ENCODE measurements around the gene NAGPA. TPM values are rescaled to one million over a fixed set of nuclear protein-coding genes. Genes with fewer than 3 reads are reported as not detected.

NAGPA gene
- total and polyA plus RNA-seq, 3 experiments from 2014 or later = 18.8 to 33.3 (median 19.0) TPM

DNA sequence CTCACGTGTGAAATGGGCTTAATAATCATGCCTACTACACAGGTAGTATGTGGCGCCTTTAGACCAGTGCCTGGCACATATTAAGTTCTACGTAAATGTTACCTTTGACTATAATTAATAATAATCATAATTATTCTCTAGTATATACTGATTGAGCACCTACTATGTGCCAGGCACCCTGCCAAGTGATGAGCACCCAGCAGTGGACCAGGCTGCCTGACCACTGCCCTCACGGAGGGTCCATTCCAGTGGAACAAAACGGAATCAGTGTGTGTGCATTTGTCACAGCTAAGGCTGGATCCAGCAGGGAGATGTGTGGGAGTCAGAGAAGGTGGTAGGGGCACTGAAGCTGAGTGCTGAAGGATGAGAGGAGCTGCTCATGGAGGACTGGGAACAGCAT, 45.1 kb downstream of the NAGPA start:
- Mint-ChIP-seq H3K27me3 (peaks cover 32 to 43% of the 10 kb centered on the region in 2 donors), H3K4me1 (peaks cover 0 to 6% (median 0%) of the 10 kb centered on the region in 3 donors), H3K27ac (no peak overlapping the region), H3K36me3 (no peaks in the 10 kb centered on the region), H3K4me3 (no peak overlapping the region), H3K9me3 (peaks cover 0 to 6% (median 0%) of the 10 kb centered on the region in 5 donors)
- Histone ChIP-seq H3K27me3 (ENCODE audit: insufficient read depth, low read length, poor library complexity, severe bottlenecking) (peaks cover 3% of the 10 kb centered on the region), H3K36me3 (ENCODE audit: insufficient read depth, low read length) (no peaks in the 10 kb centered on the region), H3K4me3 (ENCODE audit: low read length) (no peak overlapping the region), H3K9me3 (ENCODE audit: low read length) (no peaks in the 10 kb centered on the region), H3K4me1 (ENCODE audit: insufficient read depth, low read length) (no peaks in the 10 kb centered on the region), H3K27ac (ENCODE audit: low read depth, low read length) (no peak overlapping the region)
- DNase-seq = no peak
- CTCF ChIA-PET = no interaction called here
- POLR2A ChIA-PET = no interaction called here

DNA sequence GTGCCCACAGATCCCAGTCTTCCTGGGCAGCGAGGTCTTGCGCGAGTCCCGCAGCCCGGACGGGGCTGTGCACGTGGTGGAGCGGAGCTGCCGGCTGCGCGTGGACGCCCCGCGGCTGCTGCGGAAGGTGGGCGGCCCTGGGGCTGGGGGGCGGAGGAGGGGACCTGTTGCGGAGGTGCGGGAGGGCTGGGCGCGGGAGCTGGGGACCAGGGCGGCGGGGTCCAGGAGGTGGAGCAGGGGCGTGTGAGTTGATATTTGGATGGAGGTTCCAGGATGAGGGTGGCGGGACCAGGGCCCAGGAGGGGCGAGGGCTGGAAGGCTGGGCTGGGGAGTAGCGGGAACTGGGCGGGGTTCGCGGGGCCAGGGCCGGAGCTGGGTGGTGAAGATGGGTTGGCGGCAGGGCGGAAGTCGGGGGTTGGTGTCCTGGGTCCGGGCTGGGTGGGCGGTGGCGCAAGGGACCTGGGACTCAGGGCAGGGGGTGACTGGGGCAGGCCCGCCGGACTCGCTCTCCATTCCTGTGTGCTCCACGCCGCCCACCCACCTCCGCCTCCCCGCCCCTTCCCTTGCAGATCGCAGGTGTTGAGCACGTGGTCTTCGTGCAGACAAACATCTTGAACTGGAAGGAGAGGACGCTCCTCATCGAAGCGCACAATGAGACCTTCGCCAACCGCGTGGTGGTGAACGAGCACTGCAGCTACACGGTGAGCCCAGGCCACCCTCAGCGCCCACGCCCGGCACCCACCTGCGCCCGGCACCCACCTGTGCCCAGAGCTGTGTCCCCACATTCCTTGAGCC, 46.0 kb downstream of the NAGPA start:
- H3K4me1 Mint-ChIP-seq = peaks cover 0 to 6% (median 0%) of the 10 kb centered on the region in 3 donors
- peaks cover 32 to 41% of the 10 kb centered on the region in 2 donors for H3K27me3 Mint-ChIP-seq
- POLR2A ChIA-PET = no interaction called here
- no peaks in the 10 kb centered on the region for H3K36me3 Mint-ChIP-seq
- Histone ChIP-seq H3K27ac (ENCODE audit: low read depth, low read length) (no peak overlapping the region), H3K9me3 (ENCODE audit: low read length) (no peaks in the 10 kb centered on the region), H3K36me3 (ENCODE audit: insufficient read depth, low read length) (no peaks in the 10 kb centered on the region), H3K4me3 (ENCODE audit: low read length) (no peak overlapping the region), H3K4me1 (ENCODE audit: insufficient read depth, low read length) (no peaks in the 10 kb centered on the region), H3K27me3 (ENCODE audit: insufficient read depth, low read length, poor library complexity, severe bottlenecking) (peaks cover 3% of the 10 kb centered on the region)
- CTCF ChIA-PET = no interaction called here
- H3K4me3 Mint-ChIP-seq = peak overlapping the region in 1 of 7 donors; percentile 19
- peaks cover 0 to 6% (median 0%) of the 10 kb centered on the region in 5 donors for H3K9me3 Mint-ChIP-seq
- no peak overlapping the region for H3K27ac Mint-ChIP-seq
- DNase-seq = no peak

DNA sequence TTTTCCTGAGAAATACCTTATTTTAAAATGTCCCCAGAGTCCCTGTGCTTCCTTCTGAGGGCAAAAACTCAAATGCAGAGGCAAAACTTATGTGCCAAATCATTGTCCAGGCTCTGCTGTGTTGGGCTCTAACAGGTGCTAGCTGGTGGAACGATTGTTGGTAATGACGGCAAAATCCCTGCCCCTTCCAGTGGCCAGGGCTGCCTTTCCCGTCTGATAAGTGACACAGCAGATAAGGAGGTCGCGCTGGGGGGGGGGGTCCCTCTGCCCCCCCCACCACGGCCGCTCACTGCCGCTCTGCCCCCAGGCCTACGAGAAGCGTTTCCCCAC, 46.5 kb downstream of the NAGPA start:
- Histone ChIP-seq H3K27ac (ENCODE audit: low read depth, low read length) (no peak overlapping the region), H3K4me3 (ENCODE audit: low read length) (no peak overlapping the region), H3K36me3 (ENCODE audit: insufficient read depth, low read length) (no peaks in the 10 kb centered on the region), H3K9me3 (ENCODE audit: low read length) (no peaks in the 10 kb centered on the region), H3K4me1 (ENCODE audit: insufficient read depth, low read length) (no peaks in the 10 kb centered on the region), H3K27me3 (ENCODE audit: insufficient read depth, low read length, poor library complexity, severe bottlenecking) (peaks cover 3% of the 10 kb centered on the region)
- Mint-ChIP-seq H3K27me3 (peaks cover 29 to 42% of the 10 kb centered on the region in 2 donors), H3K27ac (no peak overlapping the region), H3K4me1 (peaks cover 0 to 6% (median 0%) of the 10 kb centered on the region in 3 donors), H3K4me3 (no peak overlapping the region), H3K9me3 (peaks cover 0 to 6% (median 0%) of the 10 kb centered on the region in 5 donors), H3K36me3 (no peaks in the 10 kb centered on the region)
- ChIA-PET CTCF (no interaction called here), POLR2A (no interaction called here)
- DNase-seq = no peak

DNA sequence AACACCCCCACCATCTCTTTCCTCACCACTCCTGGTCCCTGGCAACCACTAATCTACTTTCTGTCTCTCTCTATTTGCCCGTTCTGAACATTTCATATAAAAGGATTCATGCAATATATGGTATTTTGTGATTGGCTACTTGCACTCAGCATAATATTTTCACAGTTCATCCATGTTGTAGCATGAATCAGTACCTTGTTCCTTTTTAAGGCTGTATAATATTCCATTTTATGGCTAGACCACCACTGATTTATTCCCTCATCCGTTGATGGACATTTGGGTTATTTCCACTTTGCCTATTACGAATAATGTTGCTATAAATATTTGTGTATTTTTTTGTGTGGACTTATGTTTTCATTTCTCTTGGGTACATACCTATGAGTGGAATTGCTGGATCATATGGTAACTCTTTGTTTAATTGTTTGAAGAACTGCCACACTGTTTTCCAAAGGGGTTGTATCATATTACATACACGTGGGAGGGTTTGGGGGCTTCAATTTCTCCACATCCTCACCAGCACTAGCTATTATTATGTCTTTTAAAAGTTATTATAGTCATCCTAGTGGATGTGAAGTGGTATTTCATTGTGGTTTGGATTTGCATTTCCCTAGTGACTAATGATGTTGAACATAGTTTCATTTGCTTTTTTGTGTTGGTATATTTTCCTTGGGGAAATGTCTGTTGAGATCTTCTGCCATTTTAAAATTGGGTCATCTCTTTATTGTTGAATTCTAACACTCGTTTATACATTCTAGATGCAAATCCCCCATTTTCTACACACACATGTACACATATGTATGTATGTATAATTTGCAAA, 49.4 kb downstream of the NAGPA start:
- Mint-ChIP-seq H3K4me1 (peaks cover 0 to 6% (median 0%) of the 10 kb centered on the region in 3 donors), H3K27ac (no peak overlapping the region), H3K9me3 (peaks cover 0 to 6% (median 0%) of the 10 kb centered on the region in 5 donors), H3K4me3 (no peak overlapping the region), H3K27me3 (peaks cover 25 to 46% of the 10 kb centered on the region in 2 donors), H3K36me3 (no peaks in the 10 kb centered on the region)
- no peaks in the 10 kb centered on the region for H3K36me3 ChIP-seq (ENCODE audit: insufficient read depth, low read length)
- no peak for DNase-seq
- no peak overlapping the region for H3K27ac ChIP-seq (ENCODE audit: low read depth, low read length)
- POLR2A ChIA-PET = no interaction called here
- no peak overlapping the region for H3K4me3 ChIP-seq (ENCODE audit: low read length)
- no peaks in the 10 kb centered on the region for H3K4me1 ChIP-seq (ENCODE audit: insufficient read depth, low read length)
- H3K27me3 ChIP-seq (ENCODE audit: insufficient read depth, low read length, poor library complexity, severe bottlenecking) = no peaks in the 10 kb centered on the region
- H3K9me3 ChIP-seq (ENCODE audit: low read length) = no peaks in the 10 kb centered on the region
- CTCF ChIA-PET = no interaction called here

DNA sequence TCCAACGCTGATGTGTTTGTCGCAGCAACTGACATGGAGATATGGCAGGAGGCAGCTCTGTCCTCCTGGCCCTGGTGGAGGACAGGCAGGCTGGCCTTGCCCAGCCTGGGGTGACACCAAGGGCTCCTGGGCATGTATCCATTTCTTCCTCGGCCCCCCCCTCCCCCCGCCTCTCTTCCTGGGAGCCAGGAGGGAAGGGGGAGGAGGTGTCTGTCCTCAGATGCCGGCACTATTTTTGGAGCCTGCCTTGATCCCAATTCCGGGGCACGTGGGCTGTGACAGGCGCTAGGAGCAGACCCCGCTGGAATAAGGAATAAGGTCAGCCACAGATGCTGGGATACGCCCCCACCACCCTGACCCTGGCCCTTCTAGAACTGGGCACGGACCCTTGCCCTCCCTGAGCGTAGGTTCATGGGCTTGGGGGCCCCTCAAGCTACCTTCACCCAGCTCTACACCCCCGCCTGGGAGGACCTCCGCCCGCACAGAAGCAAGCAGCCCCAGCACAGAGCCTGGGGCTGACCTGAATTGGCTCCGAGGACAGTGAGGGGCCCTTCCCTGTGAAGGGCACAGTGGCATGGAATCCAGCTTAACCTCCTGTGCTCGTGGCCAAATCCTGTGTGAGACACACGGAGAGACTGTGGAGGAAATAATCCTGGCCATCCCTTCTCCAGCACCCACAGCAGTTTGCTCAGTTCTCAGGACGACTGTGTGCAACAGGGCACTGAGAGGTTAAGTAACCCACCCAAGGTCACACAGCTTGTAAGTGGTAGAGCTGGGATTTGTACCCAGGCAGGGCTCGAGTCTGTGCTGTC, 51.5 kb downstream of the NAGPA start:
- Histone ChIP-seq H3K9me3 (ENCODE audit: low read length) (no peaks in the 10 kb centered on the region), H3K4me1 (ENCODE audit: insufficient read depth, low read length) (no peaks in the 10 kb centered on the region), H3K36me3 (ENCODE audit: insufficient read depth, low read length) (no peaks in the 10 kb centered on the region), H3K27me3 (ENCODE audit: insufficient read depth, low read length, poor library complexity, severe bottlenecking) (no peaks in the 10 kb centered on the region), H3K4me3 (ENCODE audit: low read length) (no peak overlapping the region), H3K27ac (ENCODE audit: low read depth, low read length) (no peak overlapping the region)
- Mint-ChIP-seq H3K36me3 (no peaks in the 10 kb centered on the region), H3K27ac (no peak overlapping the region), H3K9me3 (peaks cover 0 to 6% (median 0%) of the 10 kb centered on the region in 5 donors), H3K27me3 (peaks cover 17 to 32% of the 10 kb centered on the region in 2 donors), H3K4me3 (no peak overlapping the region), H3K4me1 (no peaks in the 10 kb centered on the region)
- no peak for DNase-seq
- ChIA-PET POLR2A (no interaction called here), CTCF (no interaction called here)

DNA sequence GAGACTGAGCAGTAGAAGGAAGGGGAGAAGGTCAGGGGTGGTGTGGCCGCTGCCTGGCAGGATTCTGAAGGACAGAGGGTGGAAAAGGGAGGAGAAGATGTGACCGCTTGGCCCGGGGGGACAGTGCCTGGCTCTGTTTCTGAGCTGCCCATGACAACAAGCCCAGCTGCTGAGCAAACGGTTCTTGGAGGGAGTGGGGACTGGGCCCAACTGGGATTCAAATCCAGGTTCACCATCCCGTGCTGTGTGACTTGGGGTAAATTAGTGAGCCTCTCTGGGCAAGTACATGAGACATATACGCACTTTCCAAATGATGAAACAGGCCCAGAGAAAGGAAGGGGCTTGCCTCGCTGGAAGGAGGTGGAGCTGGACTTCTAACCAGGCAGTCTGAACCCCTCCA, 52.3 kb downstream of the NAGPA start:
- H3K9me3 ChIP-seq (ENCODE audit: low read length) = no peaks in the 10 kb centered on the region
- H3K27ac ChIP-seq (ENCODE audit: low read depth, low read length) = no peak overlapping the region
- H3K9me3 Mint-ChIP-seq = peaks cover 0 to 3% (median 0%) of the 10 kb centered on the region in 5 donors
- no peak for DNase-seq
- no peak overlapping the region for H3K4me3 ChIP-seq (ENCODE audit: low read length)
- H3K4me3 Mint-ChIP-seq = no peak overlapping the region
- no peaks in the 10 kb centered on the region for H3K36me3 ChIP-seq (ENCODE audit: insufficient read depth, low read length)
- ChIA-PET CTCF (no interaction called here), POLR2A (no interaction called here)
- H3K36me3 Mint-ChIP-seq = no peaks in the 10 kb centered on the region
- H3K27me3 Mint-ChIP-seq = peaks cover 10 to 25% of the 10 kb centered on the region in 2 donors
- no peaks in the 10 kb centered on the region for H3K4me1 Mint-ChIP-seq
- H3K4me1 ChIP-seq (ENCODE audit: insufficient read depth, low read length) = no peaks in the 10 kb centered on the region
- no peaks in the 10 kb centered on the region for H3K27me3 ChIP-seq (ENCODE audit: insufficient read depth, low read length, poor library complexity, severe bottlenecking)
- no peak overlapping the region for H3K27ac Mint-ChIP-seq

DNA sequence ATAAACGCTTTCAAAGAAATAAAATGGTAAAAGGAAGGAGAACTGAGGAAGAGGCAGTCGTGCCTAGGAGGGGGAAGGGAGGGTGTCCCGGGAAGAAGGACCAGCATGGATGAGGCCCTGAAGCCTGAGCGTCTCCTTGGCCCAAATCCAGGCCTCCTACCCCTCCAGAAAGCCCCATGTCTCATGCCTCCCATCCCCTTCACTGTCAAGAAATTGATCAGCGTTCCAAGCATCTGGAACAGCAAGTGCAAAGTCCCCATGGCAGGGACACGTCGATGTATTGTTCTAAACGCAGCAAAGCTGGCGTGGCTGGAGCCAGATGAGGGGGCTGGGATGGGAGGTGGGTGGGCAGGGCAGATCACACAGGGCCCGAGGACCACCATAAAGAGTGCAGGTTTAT, 53.0 kb downstream of the NAGPA start:
- Mint-ChIP-seq H3K9me3 (peaks cover 0 to 3% (median under 1%) of the 10 kb centered on the region in 5 donors), H3K27ac (no peak overlapping the region), H3K4me3 (no peak overlapping the region), H3K27me3 (peaks cover 3 to 22% of the 10 kb centered on the region in 2 donors), H3K4me1 (no peaks in the 10 kb centered on the region), H3K36me3 (peaks cover 0 to 1% (median 0%) of the 10 kb centered on the region in 3 donors)
- H3K4me1 ChIP-seq (ENCODE audit: insufficient read depth, low read length) = no peaks in the 10 kb centered on the region
- H3K36me3 ChIP-seq (ENCODE audit: insufficient read depth, low read length) = no peaks in the 10 kb centered on the region
- H3K27ac ChIP-seq (ENCODE audit: low read depth, low read length) = no peak overlapping the region
- ChIA-PET POLR2A (no interaction called here), CTCF (no interaction called here)
- no peaks in the 10 kb centered on the region for H3K27me3 ChIP-seq (ENCODE audit: insufficient read depth, low read length, poor library complexity, severe bottlenecking)
- no peak for DNase-seq
- H3K9me3 ChIP-seq (ENCODE audit: low read length) = no peaks in the 10 kb centered on the region
- H3K4me3 ChIP-seq (ENCODE audit: low read length) = no peak overlapping the region
